ENCODE data around the gene TM6SF1. TPM values are rescaled to one million over a fixed set of nuclear protein-coding genes. Genes with fewer than 3 reads are reported as not detected.

The TM6SF1 gene
- 4.1 TPM for polyA plus RNA-seq (2013, experiment 1 of 2)
- polyA plus RNA-seq (2013, experiment 2 of 2): 3.0 TPM

DNA sequence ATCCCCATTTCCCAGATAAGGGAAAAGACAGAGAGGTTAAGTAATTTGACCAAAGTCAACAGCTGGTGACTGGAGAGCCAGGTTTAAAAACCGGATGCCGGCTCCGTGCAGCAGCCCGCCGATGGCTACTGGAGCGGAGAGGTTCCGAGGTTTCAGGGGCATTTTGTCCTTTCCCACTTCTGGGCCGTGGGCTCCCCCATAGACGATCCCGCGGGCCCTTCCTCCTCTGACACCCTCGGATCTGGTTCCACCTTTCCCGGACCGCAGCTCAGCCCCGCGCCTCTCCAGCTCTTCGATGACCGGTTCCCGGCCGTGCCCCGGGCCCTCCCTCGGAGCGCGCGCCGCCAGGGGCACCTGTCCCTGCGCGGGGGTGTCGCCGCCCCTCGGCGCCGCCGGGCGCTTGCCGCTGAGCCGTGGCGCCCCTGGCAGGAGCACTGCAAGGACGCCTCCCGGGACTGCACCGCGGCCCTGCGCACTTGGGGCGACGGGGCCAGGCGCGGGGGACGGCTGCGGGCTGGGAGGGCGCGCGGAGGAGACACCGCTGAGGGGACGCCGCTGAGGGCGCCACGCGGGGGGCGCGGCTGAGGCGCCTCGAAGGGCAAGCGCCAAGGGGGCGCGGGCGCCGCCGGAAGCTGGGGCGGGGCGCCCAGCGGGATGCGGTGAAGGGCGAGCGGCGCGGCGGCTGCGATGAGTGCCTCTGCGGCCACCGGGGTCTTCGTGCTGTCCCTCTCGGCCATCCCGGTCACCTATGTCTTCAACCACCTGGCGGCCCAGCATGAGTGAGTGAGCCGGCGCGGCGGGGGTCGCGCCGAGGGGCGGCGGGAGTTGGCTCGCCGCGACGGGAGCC, at the start of gene TM6SF1:
Gene TM6SF1 (plus strand): TSS at position 652 of the 847 bp plus-strand sequence. CDS start 36 bp downstream, at position 688.
- no peaks in the 10 kb centered on the region for H3K36me3 ChIP-seq (ENCODE audit: control insufficient read depth, insufficient read depth, low read length)
- H3K4me3 ChIP-seq (ENCODE audit: extremely low read depth, insufficient read depth, low read length, poor library complexity, severe bottlenecking): peak within 1 kb of the TSS; percentile 43
- peaks cover 7% of the 10 kb centered on the region for H3K4me1 ChIP-seq (ENCODE audit: control insufficient read depth, insufficient read depth, low read length, poor library complexity, severe bottlenecking)
- H3K27ac ChIP-seq (ENCODE audit: low read depth, low read length, severe bottlenecking): no peak within 1 kb of the TSS
- 1% methylated on average over 75 to 77 of the region's 97 CpGs for WGBS, 2 experiments (ENCODE audit: insufficient coverage in 2 of 2)
- no peaks in the 10 kb centered on the region for H3K9me3 ChIP-seq (ENCODE audit: control insufficient read depth, low read length)

DNA sequence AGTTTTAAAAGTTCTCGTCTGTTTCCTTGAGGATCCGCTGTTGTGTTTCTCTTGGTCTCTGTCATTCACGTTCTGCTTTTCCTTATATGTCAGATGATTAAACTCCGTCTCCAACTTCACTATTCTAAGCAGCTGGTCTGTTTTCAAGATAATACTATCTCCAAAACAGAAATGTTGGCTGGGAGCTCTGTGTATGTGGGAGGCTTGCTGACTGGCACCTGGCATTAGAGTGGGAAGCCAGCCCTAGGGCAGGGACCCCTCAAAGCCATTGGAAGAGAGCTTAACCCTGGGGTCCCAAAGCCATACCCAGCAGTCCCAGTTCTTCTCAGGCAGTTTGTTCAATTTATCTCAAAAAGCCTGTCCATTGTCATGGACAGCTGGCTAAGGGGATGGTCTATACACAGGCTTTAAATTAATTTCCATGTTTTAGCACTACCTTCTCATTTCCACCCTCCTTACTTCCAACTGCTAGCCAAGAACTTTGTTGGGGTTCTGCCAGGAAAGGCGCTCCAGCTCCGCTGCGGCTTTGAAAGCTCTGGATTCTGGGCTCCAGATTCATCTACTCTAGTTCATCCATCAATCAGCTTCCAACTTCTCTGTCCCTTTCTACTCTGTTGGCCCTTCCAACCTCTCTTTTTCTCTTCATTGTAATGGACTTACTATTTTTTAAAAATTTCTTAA, 49.6 kb upstream of the TM6SF1 start:
- 87 to 96% methylated on average over 6 to 7 of the region's 7 CpGs for WGBS, 2 experiments (ENCODE audit: insufficient coverage in 2 of 2)
- Histone ChIP-seq H3K36me3 (ENCODE audit: control insufficient read depth, insufficient read depth, low read length) (peaks cover 68% of the 10 kb centered on the region), H3K4me1 (ENCODE audit: control insufficient read depth, insufficient read depth, low read length, poor library complexity, severe bottlenecking) (peaks cover 7% of the 10 kb centered on the region), H3K27ac (ENCODE audit: low read depth, low read length, severe bottlenecking) (no peak overlapping the region), H3K4me3 (ENCODE audit: extremely low read depth, insufficient read depth, low read length, poor library complexity, severe bottlenecking) (no peak overlapping the region), H3K9me3 (ENCODE audit: control insufficient read depth, low read length) (no peaks in the 10 kb centered on the region)

DNA sequence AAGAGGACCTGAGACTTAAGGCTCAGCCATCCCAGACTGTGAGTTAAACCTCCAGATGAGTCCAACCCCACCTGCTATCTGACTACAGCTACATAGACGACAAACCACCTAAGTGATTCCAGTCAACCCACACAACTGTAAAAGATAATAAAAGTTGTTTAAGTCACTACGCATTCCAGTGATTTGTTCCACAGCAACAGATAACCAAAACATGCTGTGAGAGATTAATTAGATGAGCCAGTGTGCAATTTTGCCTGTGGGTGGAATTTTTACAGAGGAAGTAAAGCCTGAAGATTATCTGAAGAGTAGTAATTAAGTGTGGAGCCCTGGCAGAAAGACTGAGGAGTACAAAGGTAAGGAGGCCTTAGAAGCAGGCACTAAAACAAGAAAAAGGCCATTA, 45.8 kb upstream of the TM6SF1 start:
- Histone ChIP-seq H3K4me1 (ENCODE audit: control insufficient read depth, insufficient read depth, low read length, poor library complexity, severe bottlenecking) (peaks cover 10% of the 10 kb centered on the region), H3K36me3 (ENCODE audit: control insufficient read depth, insufficient read depth, low read length) (peaks cover 43% of the 10 kb centered on the region), H3K27ac (ENCODE audit: low read depth, low read length, severe bottlenecking) (peak overlapping the region; percentile 39), H3K9me3 (ENCODE audit: control insufficient read depth, low read length) (no peaks in the 10 kb centered on the region), H3K4me3 (ENCODE audit: extremely low read depth, insufficient read depth, low read length, poor library complexity, severe bottlenecking) (no peak overlapping the region)
- no CpG with 5 or more reads among the region's 2 CpGs for WGBS, 2 experiments (ENCODE audit: insufficient coverage in 2 of 2)

DNA sequence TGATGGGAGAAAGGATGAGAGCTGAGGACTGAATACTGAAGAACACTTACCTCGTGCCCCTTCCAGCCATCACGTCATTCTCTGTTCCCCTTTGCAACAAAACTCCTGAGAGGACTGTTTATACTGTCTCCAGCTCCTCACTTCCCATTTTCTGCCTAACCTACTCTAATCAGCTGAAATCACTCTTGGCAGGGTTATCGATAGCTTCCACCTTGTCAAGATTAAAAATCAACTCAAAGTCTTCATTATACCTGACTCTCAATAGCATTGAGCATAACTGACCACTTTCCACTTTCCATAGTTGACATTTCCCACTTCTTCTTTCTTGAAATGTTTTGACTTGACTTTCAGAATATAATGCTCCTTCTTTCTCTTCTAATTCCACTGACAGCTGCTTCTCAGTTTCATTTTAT, 44.7 kb upstream of the TM6SF1 start:
- H3K36me3 ChIP-seq (ENCODE audit: control insufficient read depth, insufficient read depth, low read length): peaks cover 38% of the 10 kb centered on the region
- 93 to 100% methylated on average over 3 of the region's 3 CpGs for WGBS, 2 experiments (ENCODE audit: insufficient coverage in 2 of 2)
- H3K4me1 ChIP-seq (ENCODE audit: control insufficient read depth, insufficient read depth, low read length, poor library complexity, severe bottlenecking): peaks cover 15% of the 10 kb centered on the region
- no peaks in the 10 kb centered on the region for H3K9me3 ChIP-seq (ENCODE audit: control insufficient read depth, low read length)
- no peak overlapping the region for H3K4me3 ChIP-seq (ENCODE audit: extremely low read depth, insufficient read depth, low read length, poor library complexity, severe bottlenecking)
- H3K27ac ChIP-seq (ENCODE audit: low read depth, low read length, severe bottlenecking): no peak overlapping the region

DNA sequence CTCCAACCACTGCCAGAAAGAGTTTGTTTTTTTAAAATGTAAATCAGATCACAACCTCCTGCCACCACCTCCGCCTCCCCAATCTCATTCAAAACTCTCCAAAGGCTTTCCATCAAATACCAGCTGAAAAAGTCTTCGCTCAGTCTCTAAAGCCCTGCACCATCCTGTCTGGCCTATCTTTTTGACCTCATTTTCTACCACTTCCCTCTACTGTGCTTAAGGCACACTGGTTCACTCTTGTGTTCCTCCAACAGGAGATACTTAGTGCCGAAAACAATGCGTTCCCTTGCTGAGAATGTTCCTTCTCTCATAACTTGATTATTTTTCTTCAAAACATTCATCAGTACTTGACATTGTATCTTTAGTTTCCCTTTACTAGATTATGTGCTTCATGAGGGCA, 43.9 kb upstream of the TM6SF1 start:
- 89 to 93% methylated on average over 1 to 4 of the region's 4 CpGs for WGBS, 2 experiments (ENCODE audit: insufficient coverage in 2 of 2)

DNA sequence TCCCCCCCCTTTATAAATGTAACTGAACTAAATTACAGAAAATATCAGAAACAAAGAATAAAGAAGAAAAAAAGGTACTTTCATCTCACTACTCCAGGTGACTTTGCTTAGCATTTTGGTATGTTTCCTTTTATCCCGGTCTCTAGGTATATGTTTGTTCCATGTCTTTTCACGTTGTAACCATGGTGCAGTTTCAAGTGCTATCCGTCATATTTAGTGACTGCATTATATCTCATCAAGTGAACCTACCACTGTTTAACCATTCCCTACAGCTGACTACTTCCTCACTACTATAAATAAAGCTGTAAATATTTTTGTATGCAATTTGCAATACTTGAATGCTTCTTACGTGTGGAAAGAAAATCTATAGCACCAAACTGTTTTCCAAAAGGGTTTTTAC, 42.6 kb upstream of the TM6SF1 start:
- H3K27ac ChIP-seq (ENCODE audit: low read depth, low read length, severe bottlenecking): no peak overlapping the region
- peaks cover 16% of the 10 kb centered on the region for H3K4me1 ChIP-seq (ENCODE audit: control insufficient read depth, insufficient read depth, low read length, poor library complexity, severe bottlenecking)
- peaks cover 29% of the 10 kb centered on the region for H3K36me3 ChIP-seq (ENCODE audit: control insufficient read depth, insufficient read depth, low read length)
- no peaks in the 10 kb centered on the region for H3K9me3 ChIP-seq (ENCODE audit: control insufficient read depth, low read length)
- 70 to 71% methylated on average over 2 to 3 of the region's 4 CpGs for WGBS, 2 experiments (ENCODE audit: insufficient coverage in 2 of 2)
- peak overlapping the region; percentile 94 for H3K4me3 ChIP-seq (ENCODE audit: extremely low read depth, insufficient read depth, low read length, poor library complexity, severe bottlenecking)

More for the DNA sequence above, 43.9 kb upstream of the TM6SF1 start:
- Histone ChIP-seq H3K4me3 (ENCODE audit: extremely low read depth, insufficient read depth, low read length, poor library complexity, severe bottlenecking) (no peak overlapping the region), H3K9me3 (ENCODE audit: control insufficient read depth, low read length) (no peaks in the 10 kb centered on the region), H3K27ac (ENCODE audit: low read depth, low read length, severe bottlenecking) (no peak overlapping the region), H3K4me1 (ENCODE audit: control insufficient read depth, insufficient read depth, low read length, poor library complexity, severe bottlenecking) (peaks cover 16% of the 10 kb centered on the region), H3K36me3 (ENCODE audit: control insufficient read depth, insufficient read depth, low read length) (peaks cover 32% of the 10 kb centered on the region)

DNA sequence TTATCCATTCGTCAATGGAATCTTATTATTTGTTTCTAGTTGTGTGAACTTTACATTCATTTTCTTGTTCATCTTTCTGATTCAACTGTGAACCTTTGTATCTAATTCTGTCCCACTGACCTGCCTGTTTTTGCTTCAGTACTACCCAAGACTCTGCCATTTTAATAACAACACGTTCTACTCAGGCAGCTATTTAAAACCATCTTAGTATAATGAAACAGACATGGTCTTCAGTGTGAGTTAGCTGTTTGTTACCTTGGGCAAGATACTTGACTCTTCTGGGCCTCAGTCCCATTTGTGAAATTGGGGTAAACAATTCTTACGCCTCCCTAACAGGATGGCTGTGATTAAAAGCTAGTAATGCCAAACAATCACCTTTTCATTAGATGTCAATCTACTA, 42.0 kb upstream of the TM6SF1 start:
- Histone ChIP-seq H3K36me3 (ENCODE audit: control insufficient read depth, insufficient read depth, low read length) (peaks cover 29% of the 10 kb centered on the region), H3K4me1 (ENCODE audit: control insufficient read depth, insufficient read depth, low read length, poor library complexity, severe bottlenecking) (peaks cover 16% of the 10 kb centered on the region), H3K9me3 (ENCODE audit: control insufficient read depth, low read length) (no peaks in the 10 kb centered on the region), H3K4me3 (ENCODE audit: extremely low read depth, insufficient read depth, low read length, poor library complexity, severe bottlenecking) (peak overlapping the region; percentile 94), H3K27ac (ENCODE audit: low read depth, low read length, severe bottlenecking) (no peak overlapping the region)
- WGBS, 2 experiments (ENCODE audit: insufficient coverage in 2 of 2): no CpG with 5 or more reads among the region's 3 CpGs

DNA sequence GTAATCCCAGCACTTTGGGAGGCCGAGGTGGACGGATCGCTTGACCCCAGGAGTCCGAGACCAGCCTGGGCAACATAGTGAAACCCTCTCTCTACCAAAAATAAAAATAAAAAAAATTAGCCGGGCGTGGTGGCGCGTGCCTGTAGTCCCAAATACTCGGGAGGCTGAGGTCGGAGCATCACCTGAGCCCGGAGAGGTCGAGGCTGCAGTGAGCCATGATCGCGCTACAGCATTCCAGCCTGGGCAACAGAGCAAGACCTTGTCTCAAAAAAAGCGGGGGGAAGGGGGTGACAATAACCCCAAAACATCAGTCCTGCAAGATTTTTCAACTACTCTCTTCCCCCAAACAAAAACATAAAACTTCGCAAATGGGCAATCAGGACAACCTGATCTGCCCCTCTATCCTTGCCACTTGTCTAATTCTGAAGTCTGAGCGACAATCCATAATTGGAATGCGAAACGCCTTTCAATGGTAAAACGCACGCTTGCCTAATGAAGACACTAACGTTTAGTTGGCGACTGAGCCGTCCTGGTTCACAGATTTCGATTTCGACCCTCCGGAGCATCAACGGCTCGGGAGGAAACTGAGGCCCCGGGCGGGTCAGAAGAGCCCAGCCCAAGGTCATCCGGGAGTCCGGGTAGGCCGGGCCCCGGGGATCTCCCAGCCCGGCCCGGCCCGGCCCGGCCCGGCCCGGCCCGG, 41.3 kb upstream of the TM6SF1 start:
- Histone ChIP-seq H3K9me3 (ENCODE audit: control insufficient read depth, low read length) (no peaks in the 10 kb centered on the region), H3K4me1 (ENCODE audit: control insufficient read depth, insufficient read depth, low read length, poor library complexity, severe bottlenecking) (peaks cover 16% of the 10 kb centered on the region), H3K36me3 (ENCODE audit: control insufficient read depth, insufficient read depth, low read length) (peaks cover 28% of the 10 kb centered on the region), H3K27ac (ENCODE audit: low read depth, low read length, severe bottlenecking) (peak overlapping the region; percentile 91), H3K4me3 (ENCODE audit: extremely low read depth, insufficient read depth, low read length, poor library complexity, severe bottlenecking) (peak overlapping the region; percentile 94)
- 0 to 3% methylated on average over 35 of the region's 42 CpGs for WGBS, 2 experiments (ENCODE audit: insufficient coverage in 2 of 2)

DNA sequence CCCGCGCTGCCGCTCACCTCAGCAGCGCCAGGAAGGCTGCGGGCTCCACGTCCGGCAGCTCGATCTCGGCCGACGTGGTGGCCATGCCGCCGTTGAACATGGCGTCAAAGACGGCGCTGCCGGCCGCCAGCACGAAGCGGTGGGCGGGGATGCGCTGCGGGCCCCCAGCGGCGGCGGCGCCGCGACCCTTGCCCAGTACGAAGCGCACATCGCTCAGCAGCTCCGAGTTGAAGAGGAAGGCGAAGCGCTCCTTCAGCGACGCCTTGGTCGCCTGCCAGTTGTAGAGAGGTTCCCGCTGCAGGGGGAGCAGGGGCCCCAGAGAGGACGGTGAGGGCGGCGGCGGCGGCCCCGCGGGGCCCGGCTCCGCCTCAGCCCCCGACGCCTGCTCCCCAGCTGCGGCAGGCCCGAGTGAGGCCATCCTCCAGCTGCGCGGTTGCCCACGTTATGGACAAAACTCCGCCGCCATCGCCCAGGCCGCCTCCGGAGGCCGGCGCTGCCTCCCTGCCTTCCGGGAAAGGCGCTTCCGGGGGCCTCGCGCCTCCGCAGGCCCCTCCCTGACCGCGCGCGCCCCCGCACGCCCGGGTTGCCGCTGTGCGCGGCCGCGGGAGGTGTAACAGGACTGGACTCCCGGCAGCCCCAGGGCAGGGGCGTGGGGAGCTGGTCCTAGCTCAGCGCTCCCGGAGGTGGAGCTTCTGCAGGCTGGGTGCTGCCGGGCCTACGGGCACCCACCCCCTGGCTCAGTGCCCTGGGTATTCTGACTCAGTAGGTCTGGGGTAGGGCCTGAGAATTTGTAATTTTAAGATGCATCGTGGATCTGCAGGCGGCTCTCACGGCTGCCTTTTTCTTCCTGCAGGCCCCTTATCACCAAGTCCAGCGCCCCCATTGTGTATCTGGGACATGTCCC, 40.5 kb upstream of the TM6SF1 start, which contains the start of gene BTBD1:
Gene BTBD1 (minus strand): TSS at position 519 of the 904 bp plus-strand sequence. CDS start 101 bp downstream, at position 418.
- no peaks in the 10 kb centered on the region for H3K9me3 ChIP-seq (ENCODE audit: control insufficient read depth, low read length)
- H3K4me3 ChIP-seq (ENCODE audit: extremely low read depth, insufficient read depth, low read length, poor library complexity, severe bottlenecking): peak within 1 kb of the TSS; percentile 94
- peaks cover 20% of the 10 kb centered on the region for H3K36me3 ChIP-seq (ENCODE audit: control insufficient read depth, insufficient read depth, low read length)
- peak within 1 kb of the TSS; percentile 91 for H3K27ac ChIP-seq (ENCODE audit: low read depth, low read length, severe bottlenecking)
- 1 to 2% methylated on average over 51 to 71 of the region's 90 CpGs for WGBS, 2 experiments (ENCODE audit: insufficient coverage in 2 of 2)
- peaks cover 16% of the 10 kb centered on the region for H3K4me1 ChIP-seq (ENCODE audit: control insufficient read depth, insufficient read depth, low read length, poor library complexity, severe bottlenecking)

DNA sequence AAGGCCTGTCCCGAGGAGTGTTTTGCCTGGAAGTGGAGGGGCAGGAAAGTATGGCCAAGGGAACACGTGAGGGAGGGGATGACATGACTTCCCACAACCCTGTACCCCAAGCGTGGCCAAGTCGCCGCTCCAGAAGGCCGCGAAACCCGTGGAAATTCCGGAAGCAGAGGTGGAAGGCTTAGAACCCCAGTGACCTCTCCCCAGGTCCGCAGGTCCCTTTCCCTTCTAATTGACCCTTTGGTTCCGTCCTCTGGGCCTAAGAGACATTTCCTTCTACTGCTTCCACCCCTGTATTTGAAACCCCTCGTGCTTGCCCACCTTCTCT, 39.8 kb upstream of the TM6SF1 start:
- 81 to 84% methylated on average over 10 to 11 of the region's 12 CpGs for WGBS, 2 experiments (ENCODE audit: insufficient coverage in 2 of 2)
- Histone ChIP-seq H3K4me3 (ENCODE audit: extremely low read depth, insufficient read depth, low read length, poor library complexity, severe bottlenecking) (peak overlapping the region; percentile 94), H3K4me1 (ENCODE audit: control insufficient read depth, insufficient read depth, low read length, poor library complexity, severe bottlenecking) (peaks cover 11% of the 10 kb centered on the region), H3K27ac (ENCODE audit: low read depth, low read length, severe bottlenecking) (peak overlapping the region; percentile 91), H3K36me3 (ENCODE audit: control insufficient read depth, insufficient read depth, low read length) (peaks cover 14% of the 10 kb centered on the region), H3K9me3 (ENCODE audit: control insufficient read depth, low read length) (no peaks in the 10 kb centered on the region)

All from mesodermal cell (in vitro differentiated cells).